Upper lobe of left lung (tissue), 6 donors: Measurements from ENCODE around the gene ELN. TPM values are rescaled to one million over a fixed set of nuclear protein-coding genes. Genes with fewer than 3 reads are reported as not detected.

ENCODE experiments used
- ATAC-seq, 2 donors: fragments of 200-7000 bp; cut with Tn5 transposase; one replicate each; pipeline ENCODE4 v1.9.1; 2022; ENCODE audit warnings: mild to moderate bottlenecking in 2 of 2, moderate library complexity in 2 of 2; ENCODE audit not compliant: low FRiP score in 2 of 2
- DNase-seq, 2 donors: peaks; one replicate each; pipeline ENCODE4 v3.0.0-alpha.2; 2019 to 2020
- H3K27ac ChIP-seq, 4 donors: fragments of 200-600 bp; sonication (generic); one replicate each; pipeline ENCODE4 v1.5.1; 2016 to 2019
- H3K27me3 ChIP-seq, 4 donors: fragments of 200-600 bp; sonication (generic); one replicate each; pipeline ENCODE4 v1.5.1; 2017 to 2019
- H3K36me3 ChIP-seq, 4 donors: fragments of 200-600 bp; sonication (generic); one replicate each; pipeline ENCODE4 v1.5.1; 2016 to 2019
- H3K4me1 ChIP-seq, 4 donors: fragments of 200-600 bp; sonication (generic); one replicate each; pipeline ENCODE4 v1.5.1; 2018 to 2019
- H3K4me3 ChIP-seq, 4 donors: fragments of 200-600 bp; sonication (generic); one replicate each; pipeline ENCODE4 v1.5.1; 2017 to 2019; ENCODE audit warnings: mild to moderate bottlenecking in 2 of 4, moderate library complexity in 1 of 4
- H3K9me3 ChIP-seq, 4 donors: fragments of 200-600 bp; sonication (generic); one replicate each; pipeline ENCODE4 v1.5.1; 2018 to 2019
- CTCF ChIP-seq, 6 experiments: fragments of 450-650 bp in 4 of 6; fragments of 200-600 bp in 2 of 6; sonication (generic) in 2 of 6; IDR thresholded peaks; one replicate each; pipeline ENCODE4 v1.5.1; 2016 to 2019; ENCODE audit warnings: antibody characterized with exemption in 6 of 6
- EP300 ChIP-seq, 4 donors: sonication (generic); formaldehyde crosslinking; IDR thresholded peaks; one replicate each; pipeline ENCODE4 v1.5.1; 2017; ENCODE audit warnings: antibody characterized with exemption in 4 of 4, control low read depth in 2 of 4
- POLR2A ChIP-seq, 4 donors: fragments of 450-650 bp; IDR thresholded peaks; one replicate each; pipeline ENCODE4 v1.5.1; 2016 to 2017; ENCODE audit warnings: antibody characterized with exemption in 4 of 4, mild to moderate bottlenecking in 2 of 4
- POLR2AphosphoS5 ChIP-seq, 2 donors: sonication (generic); formaldehyde crosslinking; IDR thresholded peaks; one replicate each; pipeline ENCODE4 v1.5.1; 2017; ENCODE audit warnings: antibody characterized with exemption in 2 of 2
- WGBS, 2 donors: methylation state at CpG; one replicate each; pipeline ENCODE4 v1.1.5; 2017 to 2018; 5-methylcytosine and 5-hydroxymethylcytosine counted together
- total RNA-seq, 6 donors: library from RNA; depleted of rRNA in 4 of 6; stranded (reverse); fragments of >200 nt in 4 of 6; gene quantifications; one replicate each; pipeline versions ENCODE4 v1.1.0 to v1.2.1, GENCODE V29; 2016 to 2021
- donor health status: DM: no; HTN: no; CAD: no; lungs with moderate emphysema.
- donor health status: DM: no; HTN: yes; CAD: no; lungs with severe emphysema.

Gene ELN
- total RNA-seq, 6 donors from 2014 or later, result 24.4 to 582 (median 229) TPM

- Histone ChIP-seq H3K4me1 (no peaks in the 10 kb centered on the region), H3K27me3 (no peaks in the 10 kb centered on the region), H3K4me3 (no peak overlapping the region), H3K27ac (no peak overlapping the region), H3K36me3 (no peaks in the 10 kb centered on the region), H3K9me3 (no peaks in the 10 kb centered on the region)
- ATAC-seq, result no peak
- 90 to 94% methylated on average over 4 of the region's 4 CpGs for WGBS, 2 donors
- no peak for DNase-seq
- TF ChIP-seq CTCF (IDR thresholded peaks at IDR 0.05) (no peak), POLR2AphosphoS5 (IDR thresholded peaks at IDR 0.05) (no peak), POLR2A (IDR thresholded peaks at IDR 0.05) (no peak), EP300 (IDR thresholded peaks at IDR 0.05) (no peak)
Measured at GRCh38 chr7:74015670-74016069, 12.3 kb upstream of the ELN start.

- WGBS, 2 donors, result 50 to 52% methylated on average over 6 of the region's 6 CpGs
- ATAC-seq (no peak), DNase-seq (no peak)
- peaks cover 0 to 2% (median under 1%) of the 10 kb centered on the region in 4 donors for H3K4me1 ChIP-seq
- H3K36me3 ChIP-seq, result no peaks in the 10 kb centered on the region
- no peaks in the 10 kb centered on the region for H3K9me3 ChIP-seq
- no peaks in the 10 kb centered on the region for H3K27me3 ChIP-seq
- H3K27ac ChIP-seq, result no peak overlapping the region
- H3K4me3 ChIP-seq, result no peak overlapping the region
- TF ChIP-seq POLR2AphosphoS5 (IDR thresholded peaks at IDR 0.05) (no peak), POLR2A (IDR thresholded peaks at IDR 0.05) (no peak), CTCF (IDR thresholded peaks at IDR 0.05) (no peak)
Measured at GRCh38 chr7:74017125-74017524, 10.8 kb upstream of the ELN start.

- Histone ChIP-seq H3K27me3 (no peaks in the 10 kb centered on the region), H3K27ac (no peak overlapping the region), H3K36me3 (no peaks in the 10 kb centered on the region), H3K4me1 (peaks cover 0 to 12% (median 8%) of the 10 kb centered on the region in 4 donors), H3K4me3 (no peak overlapping the region), H3K9me3 (no peaks in the 10 kb centered on the region)
- WGBS, 2 donors, result 79 to 86% methylated on average over 10 of the region's 10 CpGs
- DNase-seq (no peak), ATAC-seq (no peak)
- TF ChIP-seq CTCF (IDR thresholded peaks at IDR 0.05), result no peak
- TF ChIP-seq EP300 (IDR thresholded peaks at IDR 0.05), result no peak
- no peak for TF ChIP-seq POLR2AphosphoS5 (IDR thresholded peaks at IDR 0.05)
- TF ChIP-seq POLR2A (IDR thresholded peaks at IDR 0.05), result no peak
Measured at GRCh38 chr7:74018246-74018895, 9.6 kb upstream of the ELN start.

GRCh38 chr7:74019149-74019548 lies 8.8 kb upstream of the ELN start:
- DNase-seq, result no peak
- no peak for TF ChIP-seq POLR2A (IDR thresholded peaks at IDR 0.05)
- TF ChIP-seq EP300 (IDR thresholded peaks at IDR 0.05), result no peak
- no peak for TF ChIP-seq CTCF (IDR thresholded peaks at IDR 0.05)
- TF ChIP-seq POLR2AphosphoS5 (IDR thresholded peaks at IDR 0.05), result no peak
- no peak overlapping the region for H3K27ac ChIP-seq
- H3K27me3 ChIP-seq, result no peaks in the 10 kb centered on the region
- 86 to 94% methylated on average over 5 of the region's 5 CpGs for WGBS, 2 donors
- no peak overlapping the region for H3K4me3 ChIP-seq
- H3K36me3 ChIP-seq, result no peaks in the 10 kb centered on the region
- H3K9me3 ChIP-seq, result no peaks in the 10 kb centered on the region
- ATAC-seq, result no peak
- H3K4me1 ChIP-seq, result peaks cover 0 to 19% (median 13%) of the 10 kb centered on the region in 4 donors

GRCh38 chr7:74020390-74020789 lies 7.6 kb upstream of the ELN start:
- Histone ChIP-seq H3K27ac (no peak overlapping the region), H3K4me1 (peaks cover 0 to 19% (median 13%) of the 10 kb centered on the region in 4 donors), H3K36me3 (no peaks in the 10 kb centered on the region), H3K4me3 (no peak overlapping the region), H3K9me3 (no peaks in the 10 kb centered on the region), H3K27me3 (no peaks in the 10 kb centered on the region)
- DNase-seq (no peak), ATAC-seq (no peak)
- 88 to 91% methylated on average over 9 of the region's 9 CpGs for WGBS, 2 donors
- no peak for TF ChIP-seq POLR2AphosphoS5 (IDR thresholded peaks at IDR 0.05)
- TF ChIP-seq CTCF (IDR thresholded peaks at IDR 0.05), result no peak
- TF ChIP-seq POLR2A (IDR thresholded peaks at IDR 0.05), result no peak
- no peak for TF ChIP-seq EP300 (IDR thresholded peaks at IDR 0.05)
